Type B pancreatic cell (in vitro differentiated cells): ENCODE measurements around the gene THOC7. TPM values are rescaled to one million over a fixed set of nuclear protein-coding genes. Genes with fewer than 3 reads are reported as not detected.

ENCODE experiments used
- DNase-seq: peaks from one replicate; pipeline ENCODE4 v3.0.0; 2021; ENCODE audit warnings: mixed read lengths; ENCODE audit not compliant: unreplicated experiment; ENCODE audit errors: extremely low spot score
- H3K27ac Mint-ChIP-seq: 2 replicates; pipeline ENCODE4 v1.8.0; 2021; ENCODE audit warnings: mild to moderate bottlenecking, mixed read lengths
- H3K27me3 Mint-ChIP-seq: 2 replicates; pipeline ENCODE4 v1.8.0; 2021; ENCODE audit warnings: mixed read lengths
- H3K36me3 Mint-ChIP-seq: 2 replicates; pipeline ENCODE4 v1.8.0; 2021; ENCODE audit warnings: mixed read lengths
- H3K4me1 Mint-ChIP-seq: one replicate; pipeline ENCODE4 v1.8.0; 2021; ENCODE audit warnings: mixed read lengths; ENCODE audit not compliant: unreplicated experiment
- H3K4me3 Mint-ChIP-seq: 2 replicates; pipeline ENCODE4 v1.8.0; 2021; ENCODE audit warnings: mild to moderate bottlenecking, mixed read lengths
- H3K9me3 Mint-ChIP-seq: 2 replicates; pipeline ENCODE4 v1.8.0; 2021; ENCODE audit warnings: mixed read lengths
- CTCF ChIP-seq: fragments of 200-600 bp; sonication (generic); conservative IDR thresholded peaks from 2 replicates; pipeline ENCODE4 v1.5.0; 2021; ENCODE audit warnings: antibody characterized with exemption, mild to moderate bottlenecking
- total RNA-seq: library from RNA; stranded (reverse); gene quantifications from 2 replicates; pipeline ENCODE4 v1.2.1, GENCODE V29; 2021; ENCODE audit warnings: low replicate concordance

THOC7 gene
- total RNA-seq, 1 donor from 2014 or later, result 53.0 TPM

GRCh38 chr3:63876260-63876659 lies 12.7 kb upstream of the THOC7 start:
- H3K36me3 Mint-ChIP-seq, result peaks cover 4% of the 10 kb centered on the region
- no peak overlapping the region for H3K27ac Mint-ChIP-seq
- H3K9me3 Mint-ChIP-seq, result no peaks in the 10 kb centered on the region
- no peak overlapping the region for H3K4me3 Mint-ChIP-seq
- peaks cover 53% of the 10 kb centered on the region for H3K4me1 Mint-ChIP-seq
- no peak for TF ChIP-seq CTCF
- no peaks in the 10 kb centered on the region for H3K27me3 Mint-ChIP-seq
- DNase-seq, result no peak

GRCh38 chr3:63875510-63875909 lies 11.9 kb upstream of the THOC7 start:
- DNase-seq, result no peak
- TF ChIP-seq CTCF, result no peak
- H3K36me3 Mint-ChIP-seq, result no peaks in the 10 kb centered on the region
- no peaks in the 10 kb centered on the region for H3K9me3 Mint-ChIP-seq
- H3K4me1 Mint-ChIP-seq, result peaks cover 51% of the 10 kb centered on the region
- no peak overlapping the region for H3K4me3 Mint-ChIP-seq
- no peaks in the 10 kb centered on the region for H3K27me3 Mint-ChIP-seq
- no peak overlapping the region for H3K27ac Mint-ChIP-seq

- H3K4me1 Mint-ChIP-seq, result peaks cover 48% of the 10 kb centered on the region
- H3K27me3 Mint-ChIP-seq, result no peaks in the 10 kb centered on the region
- no peaks in the 10 kb centered on the region for H3K36me3 Mint-ChIP-seq
- H3K27ac Mint-ChIP-seq, result no peak overlapping the region
- no peak overlapping the region for H3K4me3 Mint-ChIP-seq
- DNase-seq, result no peak
- H3K9me3 Mint-ChIP-seq, result no peaks in the 10 kb centered on the region
- no peak for TF ChIP-seq CTCF
Observed at GRCh38 chr3:63874769-63875168, 11.2 kb upstream of the THOC7 start.

- H3K9me3 Mint-ChIP-seq, result no peaks in the 10 kb centered on the region
- H3K4me1 Mint-ChIP-seq, result peaks cover 32% of the 10 kb centered on the region
- no peak for TF ChIP-seq CTCF
- H3K36me3 Mint-ChIP-seq, result no peaks in the 10 kb centered on the region
- H3K27ac Mint-ChIP-seq, result no peak overlapping the region
- no peak for DNase-seq
- H3K4me3 Mint-ChIP-seq, result no peak overlapping the region
- no peaks in the 10 kb centered on the region for H3K27me3 Mint-ChIP-seq
Observed at GRCh38 chr3:63872135-63872924, 8.7 kb upstream of the THOC7 start.

GRCh38 chr3:63870615-63871005 lies 7.0 kb upstream of the THOC7 start:
- no peak overlapping the region for H3K4me3 Mint-ChIP-seq
- DNase-seq, result no peak
- H3K36me3 Mint-ChIP-seq, result peaks cover 9% of the 10 kb centered on the region
- H3K4me1 Mint-ChIP-seq, result peaks cover 18% of the 10 kb centered on the region
- H3K27me3 Mint-ChIP-seq, result no peaks in the 10 kb centered on the region
- H3K9me3 Mint-ChIP-seq, result no peaks in the 10 kb centered on the region
- no peak overlapping the region for H3K27ac Mint-ChIP-seq
- no peak for TF ChIP-seq CTCF
